Measurements from ENCODE around the gene RBFOX2. TPM values are rescaled to one million over a fixed set of nuclear protein-coding genes. Genes with fewer than 3 reads are reported as not detected.

RBFOX2 gene
- total and polyA plus RNA-seq, 2 donors (not counting 3 experiments of a cell fraction or from before 2014, with no cell fraction given) = 125 to 142 TPM

DNA sequence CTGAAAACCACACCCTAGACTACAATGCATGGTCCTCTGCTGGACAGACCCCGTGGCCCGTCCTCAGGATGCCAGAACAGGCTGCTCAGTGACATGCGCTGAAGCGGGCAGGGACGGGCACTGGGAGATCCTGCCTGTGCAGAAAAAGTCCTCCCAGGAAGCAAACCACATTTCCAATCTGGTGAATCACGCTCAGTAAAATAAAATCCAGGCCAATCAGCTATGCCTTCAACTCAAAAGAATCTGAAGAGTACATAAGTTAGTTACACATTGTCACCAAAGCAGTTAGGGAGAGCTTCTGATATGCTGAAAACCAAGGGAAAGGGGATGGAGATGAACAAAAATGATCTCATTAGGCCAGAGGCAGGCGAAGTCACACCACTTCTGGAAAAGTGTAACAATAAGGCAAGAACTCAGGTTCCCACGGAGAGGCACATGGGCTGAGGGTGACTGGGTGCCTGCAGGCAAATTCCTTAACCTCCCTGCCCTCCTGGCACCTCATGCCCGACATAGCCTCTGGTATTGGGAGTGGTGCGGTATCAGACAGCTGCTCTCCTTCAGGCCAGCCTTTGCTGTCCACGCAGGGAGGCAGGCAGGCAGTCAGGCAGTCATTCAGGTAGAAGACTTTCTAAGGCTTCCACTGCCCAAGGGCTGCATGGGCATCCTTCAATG is 244.5 kb downstream of the RBFOX2 start:
- peaks cover 4% of the 10 kb centered on the region for H4K20me1 ChIP-seq (replicated peaks; ENCODE audit: control insufficient read depth, extremely low read depth, insufficient read depth, low read length)
- H3K4me3 ChIP-seq (replicated peaks in 1 of 3; ENCODE audit: insufficient read depth in 1 of 3, low read depth in 1 of 3, low read length in 3 of 3) = no peak overlapping the region
- no peak overlapping the region for H3K9ac ChIP-seq (replicated peaks; ENCODE audit: extremely low read depth, insufficient read depth, low read length)
- H3K9me1 ChIP-seq (replicated peaks; ENCODE audit: control insufficient read depth, extremely low read depth, insufficient read depth, low read length) = peaks cover 2% of the 10 kb centered on the region
- H3K27me3 ChIP-seq (ENCODE audit: control insufficient read depth in 2 of 2, insufficient read depth in 2 of 2, low read length in 2 of 2) = no peaks in the 10 kb centered on the region
- CTCF ChIA-PET = interaction anchor here (1.1 kb wide), 1 partner anchor 9 kb away, joined by 4 read pairs; no protein-coding TSS in a partner anchor
- H3K36me3 ChIP-seq (ENCODE audit: control insufficient read depth in 2 of 2, extremely low read depth in 1 of 2, insufficient read depth in 2 of 2, low read length in 2 of 2) = peaks cover 11 to 15% of the 10 kb centered on the region in 2 experiments
- DNase-seq (ENCODE audit: low read depth, low spot score) = no peak
- intact Hi-C loops (cut with micrococcal nuclease) (no loop called here), dilution Hi-C loops (cut with MboI; ENCODE audit: extremely low pct_ligation_motif_present, low sequenced_read_pairs) (no loop called here)
- no peak for FAIRE-seq
- H3K79me2 ChIP-seq (ENCODE audit: control insufficient read depth, insufficient read depth, low read length) = peaks cover 61% of the 10 kb centered on the region
- no peak overlapping the region for H3K4me2 ChIP-seq (ENCODE audit: insufficient read depth, low read length)
- H3K4me1 ChIP-seq (ENCODE audit: control insufficient read depth, extremely low read depth, insufficient read depth, low read length) = no peaks in the 10 kb centered on the region
- H3K9me3 ChIP-seq (replicated peaks; ENCODE audit: control insufficient read depth, insufficient read depth, low read length) = no peaks in the 10 kb centered on the region
- no peak overlapping the region for H2AFZ ChIP-seq (ENCODE audit: low read depth, low read length)
- BruUV-seq (replicated peaks) = no TSS peak
- POLR2A ChIA-PET = no interaction called here
- H3K27ac ChIP-seq (ENCODE audit: insufficient read depth, low read depth, low read length) = no peak overlapping the region
- TF ChIP-seq, protein P1, sequence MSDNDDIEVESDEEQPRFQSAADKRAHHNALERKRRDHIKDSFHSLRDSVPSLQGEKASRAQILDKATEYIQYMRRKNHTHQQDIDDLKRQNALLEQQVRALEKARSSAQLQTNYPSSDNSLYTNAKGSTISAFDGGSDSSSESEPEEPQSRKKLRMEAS (IDR thresholded peaks at IDR 0.05; ENCODE audit: insufficient read depth, insufficient read length) = no peak
- TF ChIP-seq POLR2AphosphoS5 (IDR thresholded peaks at IDR 0.05; ENCODE audit: insufficient read depth, low read depth, low read length) = no peak
- TF ChIP-seq GATA2 (IDR thresholded peaks at IDR 0.05; ENCODE audit: insufficient read depth, insufficient read length, low read depth, low read length) = no peak
- no peak for TF ChIP-seq EZH2 (IDR thresholded peaks at IDR 0.05; ENCODE audit: borderline replicate concordance, low read depth, low read length, severe bottlenecking)
- TF ChIP-seq POLR2A (IDR thresholded peaks at IDR 0.05; ENCODE audit: low read depth, low read length) = no peak
- TF ChIP-seq JUN (IDR thresholded peaks at IDR 0.05; ENCODE audit: borderline replicate concordance, insufficient read depth, insufficient read length, low read depth) = no peak
- no peak for TF ChIP-seq MYC (IDR thresholded peaks at IDR 0.05; ENCODE audit: low read depth, low read length)
- TF ChIP-seq FOS (IDR thresholded peaks at IDR 0.05; ENCODE audit: borderline replicate concordance, insufficient read depth, low read length) = no peak
- TF ChIP-seq, protein P2, sequence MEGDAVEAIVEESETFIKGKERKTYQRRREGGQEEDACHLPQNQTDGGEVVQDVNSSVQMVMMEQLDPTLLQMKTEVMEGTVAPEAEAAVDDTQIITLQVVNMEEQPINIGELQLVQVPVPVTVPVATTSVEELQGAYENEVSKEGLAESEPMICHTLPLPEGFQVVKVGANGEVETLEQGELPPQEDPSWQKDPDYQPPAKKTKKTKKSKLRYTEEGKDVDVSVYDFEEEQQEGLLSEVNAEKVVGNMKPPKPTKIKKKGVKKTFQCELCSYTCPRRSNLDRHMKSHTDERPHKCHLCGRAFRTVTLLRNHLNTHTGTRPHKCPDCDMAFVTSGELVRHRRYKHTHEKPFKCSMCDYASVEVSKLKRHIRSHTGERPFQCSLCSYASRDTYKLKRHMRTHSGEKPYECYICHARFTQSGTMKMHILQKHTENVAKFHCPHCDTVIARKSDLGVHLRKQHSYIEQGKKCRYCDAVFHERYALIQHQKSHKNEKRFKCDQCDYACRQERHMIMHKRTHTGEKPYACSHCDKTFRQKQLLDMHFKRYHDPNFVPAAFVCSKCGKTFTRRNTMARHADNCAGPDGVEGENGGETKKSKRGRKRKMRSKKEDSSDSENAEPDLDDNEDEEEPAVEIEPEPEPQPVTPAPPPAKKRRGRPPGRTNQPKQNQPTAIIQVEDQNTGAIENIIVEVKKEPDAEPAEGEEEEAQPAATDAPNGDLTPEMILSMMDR (IDR thresholded peaks at IDR 0.05; ENCODE audit: extremely low read depth in 1 of 2, insufficient read depth in 1 of 2, low read depth in 1 of 2, low read length in 2 of 2) = no peak
